H1 (cell line): ENCODE results near the gene CIZ1. TPM values are rescaled to one million over a fixed set of nuclear protein-coding genes. Genes with fewer than 3 reads are reported as not detected.

Source experiments
- CTCF ChIA-PET: fragments of 300-600 bp; sonication (Branson Sonifier 250); formaldehyde crosslinking; loops from one replicate; lab custom pipeline; 2021; ENCODE audit not compliant: partially characterized antibody; lab: Charles Lee
- POLR2A ChIA-PET: fragments of 300-600 bp; sonication (Branson Sonifier 250); formaldehyde crosslinking; loops from one replicate; lab custom pipeline; 2021; ENCODE audit warnings: inconsistent platforms; ENCODE audit not compliant: partially characterized antibody; lab: Charles Lee
- DNase-seq, 2 experiments: peaks; one replicate each; pipeline versions ENCODE4 v3.0.0 to v3.0.0-alpha.2; 2010 to 2022; ENCODE audit warnings: low spot score in 2 of 2, low read depth in 1 of 2, mixed read lengths in 1 of 2
- FAIRE-seq: peaks from 2 replicates; lab custom pipeline; 2011; peaks lifted over from hg19 to GRCh38; lab: Jason Lieb, UNC
- H2AFZ ChIP-seq: 2 replicates; pipeline ENCODE4 v1.8.1; 2012; ENCODE audit warnings: low read length, inconsistent platforms
- H2AK5ac ChIP-seq: 2 replicates; pipeline ENCODE4 v1.6.1; 2013; ENCODE audit warnings: low read depth, low read length
- H2BK120ac ChIP-seq: replicated peaks from 2 replicates; pipeline ENCODE3; 2013; ENCODE audit warnings: low read depth, low read length, inconsistent platforms
- H2BK12ac ChIP-seq: 2 replicates; pipeline ENCODE4 v1.6.1; 2013; ENCODE audit warnings: low read depth, low read length
- H2BK15ac ChIP-seq: 2 replicates; pipeline ENCODE4 v1.6.1; 2013; ENCODE audit warnings: low read length
- H2BK20ac ChIP-seq: 2 replicates; pipeline ENCODE4 v1.6.1; 2013; ENCODE audit warnings: low read length
- H2BK5ac ChIP-seq: 2 replicates; pipeline ENCODE4 v1.6.1; 2013; ENCODE audit warnings: low read depth, low read length
- H3K14ac ChIP-seq: 2 replicates; pipeline ENCODE4 v1.6.1; 2013; ENCODE audit warnings: inconsistent platforms; ENCODE audit not compliant: insufficient read length
- H3K18ac ChIP-seq: 2 replicates; pipeline ENCODE4 v1.6.1; 2013; ENCODE audit warnings: low read length; ENCODE audit errors: extremely low read depth
- H3K23ac ChIP-seq: 2 replicates; pipeline ENCODE4 v1.6.1; 2013; ENCODE audit warnings: inconsistent platforms; ENCODE audit not compliant: insufficient read length
- H3K23me2 ChIP-seq: 2 replicates; pipeline ENCODE4 v1.6.1; 2013; ENCODE audit warnings: low read depth, low read length
- H3K27ac ChIP-seq: 2 replicates; pipeline ENCODE4 v1.6.1; 2011; ENCODE audit warnings: low read depth, low read length, inconsistent platforms
- H3K27me3 ChIP-seq, 4 experiments: replicated peaks in 1 of 4; 1 replicate in 1 of 4; 2 replicates in 3 of 4; pipeline versions ENCODE4 v1.6.1 to v1.8.1; 2011 to 2013; ENCODE audit warnings: low read length in 3 of 4, mild to moderate bottlenecking in 3 of 4, inconsistent platforms in 2 of 4, mixed read lengths in 2 of 4, moderate library complexity in 1 of 4; ENCODE audit not compliant: control insufficient read depth in 3 of 4, insufficient read depth in 3 of 4; ENCODE audit errors: extremely low read depth in 1 of 4
- H3K36me3 ChIP-seq, 4 experiments: 2 replicates each; pipeline versions ENCODE4 v1.6.1 to v1.8.1; 2011 to 2013; ENCODE audit warnings: mild to moderate bottlenecking in 4 of 4, low read length in 3 of 4, moderate library complexity in 2 of 4, control low read depth in 1 of 4, inconsistent platforms in 1 of 4; ENCODE audit not compliant: insufficient read depth in 4 of 4, control insufficient read depth in 2 of 4
- H3K4ac ChIP-seq: replicated peaks from 2 replicates; pipeline ENCODE3; 2013; ENCODE audit warnings: low read length, low read depth, mixed read lengths, inconsistent platforms; ENCODE audit not compliant: insufficient read length
- H3K4me1 ChIP-seq, 4 experiments: replicated peaks in 1 of 4; 1 replicate in 1 of 4; 2 replicates in 3 of 4; pipeline versions ENCODE4 v1.6.1 to v1.8.1; 2011 to 2013; ENCODE audit warnings: low read length in 3 of 4, inconsistent platforms in 2 of 4, mixed read lengths in 1 of 4; ENCODE audit not compliant: insufficient read depth in 4 of 4, control insufficient read depth in 3 of 4
- H3K4me2 ChIP-seq, 2 experiments: 2 replicates each; pipeline versions ENCODE4 v1.6.1 to v1.8.1; 2011 to 2013; ENCODE audit warnings: low read depth in 2 of 2, low read length in 2 of 2, control low read depth in 1 of 2, inconsistent platforms in 1 of 2, mild to moderate bottlenecking in 1 of 2; ENCODE audit not compliant: insufficient read depth in 1 of 2
- H3K4me3 ChIP-seq, 4 experiments: fragments of 200-600, 300-600 bp in 1 of 4; sonication (generic), shearing (Covaris generic), sonication (Bioruptor Twin) in 1 of 4; 2 replicates each; pipeline versions ENCODE4 v1.5.1 to v1.8.1; 2011 to 2016; ENCODE audit warnings: low read length in 4 of 4, low read depth in 3 of 4, control low read depth in 2 of 4, inconsistent platforms in 2 of 4, mild to moderate bottlenecking in 2 of 4, mixed read lengths in 1 of 4, moderate library complexity in 1 of 4; ENCODE audit not compliant: insufficient read depth in 2 of 4; ENCODE audit errors: extremely low read depth in 1 of 4
- H3K56ac ChIP-seq: replicated peaks from 2 replicates; pipeline ENCODE3; 2013; ENCODE audit warnings: low read depth, mild to moderate bottlenecking, mixed read lengths, low read length, inconsistent platforms; ENCODE audit not compliant: insufficient read length
- H3K79me1 ChIP-seq: 2 replicates; pipeline ENCODE4 v1.6.1; 2013; ENCODE audit warnings: low read depth, low read length, control low read depth
- H3K79me2 ChIP-seq, 2 experiments: 2 replicates each; pipeline versions ENCODE4 v1.6.1 to v1.8.1; 2012 to 2013; ENCODE audit warnings: low read length in 2 of 2, mild to moderate bottlenecking in 2 of 2, inconsistent platforms in 1 of 2; ENCODE audit not compliant: insufficient read depth in 2 of 2, control insufficient read depth in 1 of 2
- H3K9ac ChIP-seq, 4 experiments: replicated peaks in 1 of 4; 1 replicate in 1 of 4; 2 replicates in 3 of 4; pipeline versions ENCODE4 v1.6.1 to v1.8.1; 2011 to 2013; ENCODE audit warnings: low read depth in 3 of 4, low read length in 3 of 4, control low read depth in 2 of 4, mild to moderate bottlenecking in 2 of 4, moderate library complexity in 2 of 4, inconsistent platforms in 1 of 4; ENCODE audit errors: extremely low read depth in 1 of 4
- H3K9me3 ChIP-seq, 2 experiments: 2 replicates each; pipeline versions ENCODE4 v1.6.1 to v1.8.1; 2012 to 2013; ENCODE audit warnings: mild to moderate bottlenecking in 2 of 2, moderate library complexity in 2 of 2, control low read depth in 1 of 2, inconsistent platforms in 1 of 2, low read depth in 1 of 2, low read length in 1 of 2, mixed read lengths in 1 of 2; ENCODE audit not compliant: insufficient read depth in 2 of 2
- H4K20me1 ChIP-seq, 2 experiments: replicated peaks in 1 of 2; 2 replicates each; pipeline versions ENCODE3 to v1.8.1; 2011 to 2013; ENCODE audit warnings: inconsistent platforms in 2 of 2, low read length in 2 of 2, mild to moderate bottlenecking in 1 of 2; ENCODE audit not compliant: insufficient read depth in 2 of 2, control insufficient read depth in 1 of 2
- H4K5ac ChIP-seq: 2 replicates; pipeline ENCODE4 v1.6.1; 2013; ENCODE audit warnings: low read length, low read depth, mixed read lengths, inconsistent platforms; ENCODE audit not compliant: insufficient read length
- H4K8ac ChIP-seq: 2 replicates; pipeline ENCODE4 v1.8.0; 2013; ENCODE audit warnings: mild to moderate bottlenecking, moderate library complexity, low read length, inconsistent platforms; ENCODE audit not compliant: insufficient read depth; ENCODE audit errors: extremely low read depth
- H4K91ac ChIP-seq: replicated peaks from 2 replicates; pipeline ENCODE3; 2013; ENCODE audit warnings: low read length, mixed read lengths, inconsistent platforms; ENCODE audit not compliant: insufficient read length
- E2F6 ChIP-seq: IDR thresholded peaks from 2 replicates; pipeline ENCODE4 v1.6.1; 2012; ENCODE audit warnings: inconsistent platforms
- FOSL1 ChIP-seq: IDR thresholded peaks from 2 replicates; pipeline ENCODE4 v1.6.1; 2011; ENCODE audit warnings: mild to moderate bottlenecking, low read depth, low read length, moderate library complexity; ENCODE audit not compliant: insufficient read depth
- TAF1 ChIP-seq: IDR thresholded peaks from 2 replicates; pipeline ENCODE4 v1.6.1; 2011; ENCODE audit warnings: mild to moderate bottlenecking, low read depth, low read length
- WGBS, 2 experiments: shearing (Covaris generic) in 1 of 2; methylation state at CpG; one replicate each; pipeline versions ENCODE4 v1.1.6 to v1.1.7; 2013 to 2015; ENCODE audit warnings: low lambda C conversion rate in 2 of 2, mixed read lengths in 2 of 2, inconsistent platforms in 1 of 2, low coverage in 1 of 2, missing lambda C conversion rate in 1 of 2; ENCODE audit not compliant: insufficient replicate concordance in 2 of 2, insufficient coverage in 1 of 2, insufficient read length in 1 of 2; ENCODE audit errors: extremely low coverage in 1 of 2, missing lambda C conversion rate in 1 of 2; 5-methylcytosine and 5-hydroxymethylcytosine counted together
- polyA plus RNA-seq, 7 experiments: library from polyadenylated mRNA; depleted of rRNA in 3 of 7; stranded (reverse) in 5 of 7; unstranded in 2 of 7; fragments of >200 nt in 5 of 7; fragments of 200-250 nt in 2 of 7; gene quantifications; 1 replicate in 5 of 7; 2 replicates in 1 of 7; 4 replicates in 1 of 7; pipeline versions ENCODE4 v1.2.1 to v1.2.3, GENCODE V29; 2011 to 2013; ENCODE audit warnings: missing spikeins in 2 of 7, mixed read lengths in 2 of 7
- total RNA-seq: library from RNA; stranded (reverse); fragmentation: NEBNext Ultra II Directional; extraction: Animal tissue kit (Norgen Biotek cat#: 25700); gene quantifications from 2 replicates; pipeline ENCODE4 v1.2.1, GENCODE V29; 2021

The CIZ1 gene
- total and polyA plus RNA-seq, 2 of the 8 experiments (the other 6 are each of a cell fraction or from before 2014, with no cell fraction given): 66.0 to 107 TPM

GRCh38 chr9:128159522-128159783 lies 31.9 kb downstream of the CIZ1 start:
- Histone ChIP-seq H2BK20ac (no peak overlapping the region), H3K18ac (peak overlapping the region; percentile 91), H2AFZ (0 out of 2 replicates have a peak overlapping the region, but pooled peaks have one; percentile 49), H3K79me2 (peaks cover 0 to 4% of the 10 kb centered on the region in 2 experiments; a peak in 1 of 4 replicates), H4K5ac (peak overlapping the region; percentile 67), H2BK120ac (peak overlapping the region; percentile 82), H3K4me2 (peak overlapping the region; percentile 70 to 78), H3K4me1 (peaks cover 0 to 11% (median 1%) of the 10 kb centered on the region in 4 experiments; a peak in 4 of 7 replicates), H3K4ac (no peak overlapping the region), H3K79me1 (0 out of 2 replicates have a peak, but pooled peaks cover 8% of the 10 kb centered on the region), H3K56ac (no peak overlapping the region), H3K36me3 (peaks cover 0 to 16% (median 6%) of the 10 kb centered on the region in 4 experiments; a peak in 5 of 8 replicates), H2BK12ac (0 out of 2 replicates have a peak overlapping the region, but pooled peaks have one; percentile 63), H3K27me3 (no peaks in the 10 kb centered on the region; a peak in 1 of 7 replicates), H3K4me3 (peak overlapping the region; percentile 29 to 60 (median 46); a peak in 7 of 8 replicates), H4K20me1 (peaks cover 0 to 2% of the 10 kb centered on the region in 2 experiments), H3K9ac (peak overlapping the region in 3 of 4 experiments; percentile 62 to 86 (median 66); a peak in 6 of 7 replicates), H3K9me3 (no peaks in the 10 kb centered on the region), H2BK15ac (no peak overlapping the region), H4K91ac (peak overlapping the region; percentile 98), H3K27ac (peak overlapping the region; percentile 66), H4K8ac (peak overlapping the region; percentile 90; the same call in 1 of the 2 replicates), H3K14ac (no peak overlapping the region), H3K23me2 (peaks cover 5% of the 10 kb centered on the region; the same call in 1 of the 2 replicates), H3K23ac (no peak overlapping the region), H2AK5ac (peak overlapping the region; percentile 96; the same call in 1 of the 2 replicates), H2BK5ac (peak overlapping the region; percentile 93; the same call in 1 of the 2 replicates)
- POLR2A ChIA-PET: interaction anchor here (0.7 to 5.1 kb wide), 16 partner anchors 9 to 164 kb away, joined by 3 to 21 read pairs (median 4); partner anchors contain the start of gene PTGES2
- FAIRE-seq (no peak), DNase-seq (no peak)
- 56% methylated on average over 10 of the region's 11 CpGs; no CpG with 5 or more reads in 1 of the 2 experiments for WGBS, 2 experiments
- CTCF ChIA-PET: interaction anchor here (1.1 to 3.4 kb wide), 5 partner anchors 9 to 38 kb away, joined by 3 to 15 read pairs (median 5); no protein-coding TSS in a partner anchor
- TF ChIP-seq FOSL1: no peak
- peak; percentile 15; the same call in 1 of the 2 replicates for TF ChIP-seq E2F6
- TF ChIP-seq TAF1: 0 out of 2 replicates have a peak, but pooled peaks have one; percentile 14
